ENCODE results near the gene IL1RL2.
A peak's percentile ranks its signal among the peaks of the same experiment; 100 is the strongest.

The IL1RL2 gene

DNA sequence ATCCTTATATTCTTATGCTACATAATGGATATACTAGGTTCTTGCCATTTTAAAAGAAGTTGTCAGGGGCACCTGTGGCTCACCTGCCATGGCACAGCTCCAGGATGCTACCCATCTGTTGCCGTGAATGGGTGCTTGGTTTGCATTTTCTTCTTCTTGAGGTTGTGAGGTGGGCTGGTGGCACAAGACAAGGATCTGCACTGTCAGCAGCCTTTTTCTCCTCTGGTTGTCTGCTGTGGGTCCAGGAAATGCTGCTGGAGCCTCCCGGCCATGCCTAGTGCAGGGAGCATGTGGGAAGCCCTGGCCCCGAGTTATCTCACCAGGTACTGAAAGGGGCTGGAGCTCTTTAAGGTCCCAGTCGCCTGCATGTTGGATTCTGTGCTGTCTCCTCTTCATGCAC lies 41.7 kb upstream of the IL1RL2 start:
- H3K4me1 Mint-ChIP-seq = peaks cover 38% of the 10 kb centered on the region
- peaks cover 39% of the 10 kb centered on the region for H3K36me3 Mint-ChIP-seq (ENCODE audit: low read depth)
- H3K4me3 Mint-ChIP-seq = peak overlapping the region in 2 of 3 experiments; percentile 52 to 80
- peaks cover 11% of the 10 kb centered on the region for H3K27me3 Mint-ChIP-seq (ENCODE audit: low read depth)
- TF ChIP-seq, protein P1, sequence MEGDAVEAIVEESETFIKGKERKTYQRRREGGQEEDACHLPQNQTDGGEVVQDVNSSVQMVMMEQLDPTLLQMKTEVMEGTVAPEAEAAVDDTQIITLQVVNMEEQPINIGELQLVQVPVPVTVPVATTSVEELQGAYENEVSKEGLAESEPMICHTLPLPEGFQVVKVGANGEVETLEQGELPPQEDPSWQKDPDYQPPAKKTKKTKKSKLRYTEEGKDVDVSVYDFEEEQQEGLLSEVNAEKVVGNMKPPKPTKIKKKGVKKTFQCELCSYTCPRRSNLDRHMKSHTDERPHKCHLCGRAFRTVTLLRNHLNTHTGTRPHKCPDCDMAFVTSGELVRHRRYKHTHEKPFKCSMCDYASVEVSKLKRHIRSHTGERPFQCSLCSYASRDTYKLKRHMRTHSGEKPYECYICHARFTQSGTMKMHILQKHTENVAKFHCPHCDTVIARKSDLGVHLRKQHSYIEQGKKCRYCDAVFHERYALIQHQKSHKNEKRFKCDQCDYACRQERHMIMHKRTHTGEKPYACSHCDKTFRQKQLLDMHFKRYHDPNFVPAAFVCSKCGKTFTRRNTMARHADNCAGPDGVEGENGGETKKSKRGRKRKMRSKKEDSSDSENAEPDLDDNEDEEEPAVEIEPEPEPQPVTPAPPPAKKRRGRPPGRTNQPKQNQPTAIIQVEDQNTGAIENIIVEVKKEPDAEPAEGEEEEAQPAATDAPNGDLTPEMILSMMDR (IDR thresholded peaks at IDR 0.05; ENCODE audit: unreplicated experiment in 3 of 3) = no peak
- peak overlapping the region in 1 of 3 experiments; percentile 63 for H3K27ac Mint-ChIP-seq
- H3K9me3 Mint-ChIP-seq = peaks cover 37% of the 10 kb centered on the region

DNA sequence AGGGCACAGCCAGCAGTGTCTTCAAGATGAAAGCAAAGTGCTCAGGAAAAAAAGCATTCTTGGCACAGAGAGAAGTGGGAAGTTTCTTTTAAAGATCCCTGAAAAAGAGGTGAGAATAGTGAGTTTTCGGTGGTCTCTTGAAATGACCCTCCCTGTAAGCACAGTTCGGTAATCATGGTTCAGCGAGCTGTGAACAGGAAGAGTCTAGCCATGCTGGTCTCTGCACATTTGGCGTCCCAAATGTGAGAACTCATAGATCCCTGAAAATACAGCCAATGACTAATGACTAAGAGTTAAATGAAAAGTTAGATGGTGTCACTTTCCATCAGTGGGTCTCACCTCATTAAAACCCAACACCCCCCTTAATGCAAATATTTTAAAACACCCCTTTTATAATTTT lies 40.9 kb upstream of the IL1RL2 start:
- Mint-ChIP-seq H3K36me3 (ENCODE audit: low read depth) (peaks cover 46% of the 10 kb centered on the region), H3K27me3 (ENCODE audit: low read depth) (peaks cover 11% of the 10 kb centered on the region), H3K4me1 (peaks cover 29% of the 10 kb centered on the region), H3K4me3 (no peak overlapping the region), H3K9me3 (peaks cover 37% of the 10 kb centered on the region), H3K27ac (peak overlapping the region in 1 of 3 experiments; percentile 63)
- TF ChIP-seq, protein P1 (IDR thresholded peaks at IDR 0.05; ENCODE audit: unreplicated experiment in 3 of 3) = no peak

DNA sequence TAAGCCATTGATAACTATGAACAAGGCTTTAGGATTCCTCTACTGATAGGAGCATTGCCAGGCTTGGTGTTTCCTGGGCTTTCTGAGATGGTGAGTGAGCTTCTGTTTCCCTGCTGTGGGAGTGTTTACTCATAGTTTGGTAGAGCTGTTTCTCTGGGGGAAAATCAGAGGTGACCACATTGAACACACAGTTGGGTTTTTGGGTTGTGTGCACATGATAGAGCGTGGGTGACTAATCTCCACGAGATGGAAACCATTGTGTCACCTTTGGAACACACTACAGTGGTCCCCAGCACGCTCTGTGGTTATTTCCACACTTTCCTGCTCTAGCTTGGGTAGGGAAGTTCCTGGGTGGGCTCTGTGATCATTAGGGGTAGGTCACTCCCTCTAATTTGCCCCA lies 38.9 kb upstream of the IL1RL2 start:
- Mint-ChIP-seq H3K36me3 (ENCODE audit: low read depth) (peaks cover 55% of the 10 kb centered on the region), H3K27me3 (ENCODE audit: low read depth) (peaks cover 11% of the 10 kb centered on the region), H3K4me3 (no peak overlapping the region), H3K4me1 (peaks cover 14% of the 10 kb centered on the region), H3K27ac (peak overlapping the region in 1 of 3 experiments; percentile 42), H3K9me3 (peaks cover 37% of the 10 kb centered on the region)
- TF ChIP-seq, protein P1 (IDR thresholded peaks at IDR 0.05; ENCODE audit: unreplicated experiment in 3 of 3) = no peak

DNA sequence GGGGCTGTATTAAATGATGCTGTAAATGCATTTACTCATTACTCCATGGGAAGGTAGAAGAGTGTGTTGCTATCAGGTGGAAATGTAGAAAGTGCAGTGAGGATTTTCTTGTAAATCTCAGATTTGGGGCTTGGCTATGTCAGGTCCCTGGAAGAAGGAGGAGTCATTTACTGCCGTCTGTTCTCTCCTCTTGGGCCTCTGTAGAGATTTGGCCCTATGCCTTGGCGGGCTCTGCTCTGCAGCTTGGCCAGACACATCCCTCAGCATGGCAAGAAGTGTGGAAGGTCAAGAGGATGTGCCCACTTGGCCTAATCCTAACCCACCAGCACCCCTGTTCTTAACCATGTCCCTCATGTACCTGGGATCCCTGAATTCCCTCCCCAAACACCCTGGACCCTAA lies 37.6 kb upstream of the IL1RL2 start:
- TF ChIP-seq, protein P1 (IDR thresholded peaks at IDR 0.05; ENCODE audit: unreplicated experiment in 3 of 3) = no peak
- Mint-ChIP-seq H3K36me3 (ENCODE audit: low read depth) (peaks cover 57% of the 10 kb centered on the region), H3K27me3 (ENCODE audit: low read depth) (peaks cover 4% of the 10 kb centered on the region), H3K4me3 (no peak overlapping the region), H3K27ac (no peak overlapping the region), H3K9me3 (peaks cover 37% of the 10 kb centered on the region), H3K4me1 (peaks cover 2% of the 10 kb centered on the region)

DNA sequence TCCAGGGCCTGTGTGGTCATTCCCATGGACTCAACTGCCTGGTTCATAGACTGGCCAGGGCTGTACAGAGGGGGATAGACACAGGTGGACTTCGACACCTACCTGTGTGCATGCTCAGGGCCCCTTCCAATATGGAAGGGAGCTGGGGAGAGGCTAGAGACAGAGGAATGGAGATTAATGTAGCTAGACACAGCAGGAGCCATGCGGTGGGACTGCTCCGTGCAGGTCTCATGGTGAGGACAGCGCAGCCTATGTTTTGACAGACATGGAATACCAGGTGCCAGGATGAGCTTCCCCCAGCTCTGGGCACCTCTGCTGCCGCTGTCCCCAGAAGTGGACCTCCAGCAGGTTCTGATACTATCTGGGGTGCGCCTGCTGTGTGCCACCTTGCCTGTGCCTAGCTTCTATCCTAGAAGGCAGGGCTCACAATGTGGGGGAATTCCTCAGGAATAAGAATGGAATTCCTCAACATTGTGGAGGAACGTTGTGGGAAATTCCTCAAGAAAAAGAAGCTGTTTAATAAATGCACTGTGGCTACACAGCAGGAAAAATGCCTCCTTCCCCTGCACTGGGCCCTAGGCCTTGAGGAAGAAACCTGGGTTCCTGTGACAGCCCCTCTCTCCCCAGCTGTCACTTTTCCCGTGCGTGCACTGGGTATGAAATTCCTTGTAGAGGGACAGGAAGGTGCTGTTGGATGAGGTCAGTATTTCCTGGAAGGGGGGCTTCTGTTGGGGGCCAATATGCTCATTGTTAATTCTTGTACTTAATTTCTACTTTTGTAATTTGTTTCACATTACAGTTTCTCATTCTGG lies 37.0 kb upstream of the IL1RL2 start:
- Mint-ChIP-seq H3K36me3 (ENCODE audit: low read depth) (peaks cover 59% of the 10 kb centered on the region), H3K27ac (peak overlapping the region in 1 of 3 experiments; percentile 56), H3K4me3 (no peak overlapping the region), H3K4me1 (no peaks in the 10 kb centered on the region), H3K9me3 (peaks cover 34% of the 10 kb centered on the region), H3K27me3 (ENCODE audit: low read depth) (peaks cover 4% of the 10 kb centered on the region)
- TF ChIP-seq, protein P1 (IDR thresholded peaks at IDR 0.05; ENCODE audit: unreplicated experiment in 3 of 3) = no peak

DNA sequence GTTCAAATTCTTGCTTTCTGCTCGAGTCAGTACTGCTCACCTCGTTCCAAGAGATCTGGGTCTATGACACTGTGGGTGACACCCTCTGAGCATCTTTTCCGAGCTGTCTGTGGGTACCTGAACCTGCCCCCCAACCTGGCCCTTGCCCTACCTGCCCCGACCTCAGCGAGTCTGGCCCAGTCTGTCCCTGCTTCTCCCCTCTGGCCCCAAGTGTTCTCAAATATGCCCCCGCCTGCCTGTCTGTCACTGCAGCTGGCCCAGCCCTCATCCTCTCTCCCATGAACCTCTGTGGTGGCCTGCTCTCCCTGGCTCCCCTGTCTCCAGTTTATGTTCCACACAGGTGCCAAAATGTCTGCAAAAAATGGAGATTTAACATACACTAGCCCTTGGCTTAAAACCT lies 32.5 kb upstream of the IL1RL2 start:
- H3K4me3 Mint-ChIP-seq = no peak overlapping the region
- peaks cover 38% of the 10 kb centered on the region for H3K36me3 Mint-ChIP-seq (ENCODE audit: low read depth)
- no peaks in the 10 kb centered on the region for H3K27me3 Mint-ChIP-seq (ENCODE audit: low read depth)
- H3K9me3 Mint-ChIP-seq = peaks cover 1% of the 10 kb centered on the region
- TF ChIP-seq, protein P1 (IDR thresholded peaks at IDR 0.05; ENCODE audit: unreplicated experiment in 3 of 3) = no peak
- H3K27ac Mint-ChIP-seq = peak overlapping the region in 1 of 3 experiments; percentile 13
- H3K4me1 Mint-ChIP-seq = peaks cover 6% of the 10 kb centered on the region

Data from nephron (organoid).